Smooth muscle cell (in vitro differentiated cells): ENCODE data around the gene C16orf82. TPM values are rescaled to one million over a fixed set of nuclear protein-coding genes. Genes with fewer than 3 reads are reported as not detected.

Experiments
- DNase-seq: peaks from one replicate; lab custom pipeline; 2025; ENCODE audit not compliant: unreplicated experiment; lab: John Stamatoyannopoulos, UW
- H2AFZ ChIP-seq: fragments of 200-600 bp; sonication (generic); 2 replicates; pipeline ENCODE4 v1.6.0; 2016; ENCODE audit warnings: antibody characterized with exemption, low read depth, mild to moderate bottlenecking
- H3F3A ChIP-seq: fragments of 200-600 bp; sonication (generic); 2 replicates; pipeline ENCODE4 v1.6.0; 2017; ENCODE audit warnings: antibody characterized with exemption, low read depth
- H3K27ac ChIP-seq: fragments of 200-600 bp; sonication (generic); 2 replicates; pipeline ENCODE4 v1.5.1; 2016; ENCODE audit warnings: low read depth, mild to moderate bottlenecking
- H3K27me3 ChIP-seq: fragments of 200-600 bp; sonication (generic); 2 replicates; pipeline ENCODE4 v1.6.1; 2016; ENCODE audit warnings: low read depth, mild to moderate bottlenecking
- H3K36me3 ChIP-seq: fragments of 200-600 bp; sonication (generic); 2 replicates; pipeline ENCODE4 v1.5.1; 2016; ENCODE audit warnings: low read depth
- H3K4me1 ChIP-seq: fragments of 200-600 bp; sonication (generic); 2 replicates; pipeline ENCODE4 v1.5.1; 2016; ENCODE audit warnings: low read depth
- H3K4me2 ChIP-seq: fragments of 200-600 bp; sonication (generic); 2 replicates; pipeline ENCODE4 v1.6.0; 2016; ENCODE audit warnings: mild to moderate bottlenecking
- H3K4me3 ChIP-seq: fragments of 200-600 bp; sonication (generic); 2 replicates; pipeline ENCODE4 v1.5.1; 2016; ENCODE audit warnings: mild to moderate bottlenecking
- H3K79me2 ChIP-seq: fragments of 200-600 bp; sonication (generic); 2 replicates; pipeline ENCODE4 v1.6.0; 2016; ENCODE audit warnings: low read depth, mild to moderate bottlenecking
- H3K9ac ChIP-seq: fragments of 200-600 bp; sonication (generic); 2 replicates; pipeline ENCODE4 v1.6.0; 2016; ENCODE audit warnings: low read depth
- H3K9me3 ChIP-seq: fragments of 200-600 bp; sonication (generic); replicated peaks from 2 replicates; pipeline ENCODE4 v1.5.1; 2016; ENCODE audit warnings: low read depth
- H4K20me1 ChIP-seq: fragments of 200-600 bp; sonication (generic); 2 replicates; pipeline ENCODE4 v1.6.0; 2016; ENCODE audit warnings: low read depth
- CTCF ChIP-seq: fragments of 200-600 bp; sonication (generic); IDR thresholded peaks from 2 replicates; pipeline ENCODE4 v1.5.1; 2017; ENCODE audit warnings: borderline replicate concordance, mild to moderate bottlenecking, antibody characterized with exemption; ENCODE audit not compliant: insufficient read depth, poor library complexity, severe bottlenecking
- WGBS: methylation state at CpG from one replicate; pipeline ENCODE4 v1.1.7; 2016; ENCODE audit warnings: low lambda C conversion rate; 5-methylcytosine and 5-hydroxymethylcytosine counted together
- polyA plus RNA-seq: library from polyadenylated mRNA; unstranded; fragments of >200 nt; fragmentation: Nextera tagmentation; extraction: Ambion mirVana; gene quantifications from 2 replicates; pipeline ENCODE4 v1.2.1, GENCODE V29; 2016
- total RNA-seq: library from RNA; depleted of rRNA; stranded (reverse); fragments of >200 nt; gene quantifications from 2 replicates; pipeline ENCODE4 v1.2.3, GENCODE V29; 2014

The C16orf82 gene
- total and polyA plus RNA-seq, 2 experiments from 2014 or later: not detected

GRCh38 chr16:27118526-27118925, 51.8 kb downstream of the C16orf82 start:
- TF ChIP-seq CTCF: no peak
- no peak overlapping the region for H3K4me3 ChIP-seq
- H2AFZ ChIP-seq: no peak overlapping the region
- H3K4me1 ChIP-seq: no peaks in the 10 kb centered on the region
- no peaks in the 10 kb centered on the region for H3F3A ChIP-seq
- no peak overlapping the region for H3K4me2 ChIP-seq
- 88% methylated on average over 5 of the region's 5 CpGs for WGBS
- H3K9me3 ChIP-seq: no peaks in the 10 kb centered on the region
- no peak for DNase-seq
- no peaks in the 10 kb centered on the region for H3K27me3 ChIP-seq
- H3K9ac ChIP-seq: no peak overlapping the region
- H3K36me3 ChIP-seq: no peaks in the 10 kb centered on the region
- no peaks in the 10 kb centered on the region for H4K20me1 ChIP-seq
- H3K27ac ChIP-seq: no peak overlapping the region
- no peaks in the 10 kb centered on the region for H3K79me2 ChIP-seq

Other genes starting within 250 kb of the C16orf82 start
- 0.81 and 2.6 TPM in 2 replicates for gene KDM8, start 136.6 kb downstream of the C16orf82 start, total RNA-seq
- gene KDM8, start 136.6 kb downstream of the C16orf82 start, polyA plus RNA-seq: 3.1 and 3.5 TPM in 2 replicates
- 35.7 and 36.9 TPM in 2 replicates for gene NSMCE1, start 201.8 kb downstream of the C16orf82 start, total RNA-seq
- 59.1 and 61.2 TPM in 2 replicates for gene NSMCE1, start 201.8 kb downstream of the C16orf82 start, polyA plus RNA-seq
- 13.4 and 17.2 TPM in 2 replicates for gene IL4R, start 247.0 kb downstream of the C16orf82 start, total RNA-seq
- 24.0 and 35.3 TPM in 2 replicates for gene IL4R, start 247.0 kb downstream of the C16orf82 start, polyA plus RNA-seq